Osteoblast (primary cell): ENCODE data around the gene ADI1. TPM values are rescaled to one million over a fixed set of nuclear protein-coding genes. Genes with fewer than 3 reads are reported as not detected.

Experiments used
- DNase-seq: peaks from one replicate; pipeline ENCODE4 v3.0.0; 2011; ENCODE audit warnings: low spot score, mixed read lengths; ENCODE audit not compliant: insufficient read length; ENCODE audit errors: missing footprints
- H2AFZ ChIP-seq: 2 replicates; pipeline ENCODE4 v1.6.0; 2011; ENCODE audit warnings: mild to moderate bottlenecking, low read length
- H3K27ac ChIP-seq: 2 replicates; pipeline ENCODE4 v1.5.1; 2011; ENCODE audit warnings: mild to moderate bottlenecking, low read depth, low read length, moderate library complexity
- H3K27me3 ChIP-seq: 2 replicates; pipeline ENCODE4 v1.6.0; 2012; ENCODE audit warnings: mild to moderate bottlenecking, control low read depth, inconsistent platforms, low read length, moderate library complexity; ENCODE audit not compliant: insufficient read depth
- H3K36me3 ChIP-seq: 2 replicates; pipeline ENCODE4 v1.5.1; 2011; ENCODE audit warnings: mild to moderate bottlenecking, low read length, control low read depth, moderate library complexity; ENCODE audit not compliant: insufficient read depth
- H3K4me1 ChIP-seq: 2 replicates; pipeline ENCODE4 v1.5.1; 2011; ENCODE audit warnings: mild to moderate bottlenecking, low read length, control low read depth, moderate library complexity; ENCODE audit not compliant: insufficient read depth
- H3K4me2 ChIP-seq: 2 replicates; pipeline ENCODE4 v1.6.0; 2011; ENCODE audit warnings: mild to moderate bottlenecking, low read length; ENCODE audit not compliant: insufficient read depth
- H3K4me3 ChIP-seq: fragments of 200-600 bp; sonication (generic); 3 replicates; pipeline ENCODE4 v1.5.1; 2012; ENCODE audit warnings: mild to moderate bottlenecking, low read length, inconsistent platforms; ENCODE audit not compliant: insufficient read depth
- H3K79me2 ChIP-seq: 2 replicates; pipeline ENCODE4 v1.6.0; 2012; ENCODE audit warnings: mild to moderate bottlenecking, low read length, control low read depth, inconsistent platforms; ENCODE audit not compliant: insufficient read depth
- H3K9me3 ChIP-seq: 2 replicates; pipeline ENCODE4 v1.5.1; 2011; ENCODE audit warnings: low read depth, low read length, control low read depth
- H4K20me1 ChIP-seq: 2 replicates; pipeline ENCODE4 v1.6.0; 2012; ENCODE audit warnings: mild to moderate bottlenecking, low read length, control low read depth; ENCODE audit not compliant: insufficient read depth
- CTCF ChIP-seq: IDR thresholded peaks from 2 replicates; pipeline ENCODE4 v1.5.1; 2011; ENCODE audit warnings: mild to moderate bottlenecking, low read depth, low read length, moderate library complexity; ENCODE audit errors: extremely low read depth
- total RNA-seq: library from RNA; depleted of rRNA; stranded (reverse); fragments of >200 nt; gene quantifications from 2 replicates; pipeline ENCODE4 v1.2.3, GENCODE V29; 2012

The ADI1 gene
- 51.3 and 55.4 TPM in 2 replicates for total RNA-seq

- TF ChIP-seq CTCF: no peak
- DNase-seq: peak; percentile 96
- H3K9me3 ChIP-seq: no peaks in the 10 kb centered on the region
- no peaks in the 10 kb centered on the region for H3K27me3 ChIP-seq
- H3K4me3 ChIP-seq: peak within 1 kb of the TSS; percentile 94
- H3K79me2 ChIP-seq: peaks cover 23% of the 10 kb centered on the region
- peak within 1 kb of the TSS; percentile 98 for H3K4me2 ChIP-seq
- peaks cover 4% of the 10 kb centered on the region for H3K36me3 ChIP-seq
- H3K4me1 ChIP-seq: peaks cover 27% of the 10 kb centered on the region
- no peaks in the 10 kb centered on the region for H4K20me1 ChIP-seq
- H2AFZ ChIP-seq: peak within 1 kb of the TSS; percentile 87
- H3K27ac ChIP-seq: peak within 1 kb of the TSS; percentile 81
Observed at GRCh38 chr2:3519255-3520205, at the start of gene ADI1. ADI1 (minus strand) TSS chr2:3519531; CDS start chr2:3519487, 44 bp downstream.

GRCh38 chr2:3566806-3567205 lies 47.5 kb upstream of the ADI1 start:
- Histone ChIP-seq H3K4me2 (no peak overlapping the region), H3K27ac (no peak overlapping the region), H3K4me3 (no peak overlapping the region), H3K27me3 (no peaks in the 10 kb centered on the region), H3K4me1 (no peaks in the 10 kb centered on the region), H3K79me2 (no peaks in the 10 kb centered on the region), H4K20me1 (no peaks in the 10 kb centered on the region), H3K9me3 (no peaks in the 10 kb centered on the region), H2AFZ (no peak overlapping the region), H3K36me3 (no peaks in the 10 kb centered on the region)
- no peak for TF ChIP-seq CTCF
- DNase-seq: no peak

- Histone ChIP-seq H3K9me3 (no peaks in the 10 kb centered on the region), H3K36me3 (no peaks in the 10 kb centered on the region), H3K27ac (no peak overlapping the region), H3K27me3 (no peaks in the 10 kb centered on the region), H3K4me2 (no peak overlapping the region), H3K79me2 (no peaks in the 10 kb centered on the region), H3K4me1 (no peaks in the 10 kb centered on the region), H3K4me3 (no peak overlapping the region), H2AFZ (no peak overlapping the region), H4K20me1 (no peaks in the 10 kb centered on the region)
- DNase-seq: no peak
- no peak for TF ChIP-seq CTCF
Observed at GRCh38 chr2:3565117-3565516, 45.8 kb upstream of the ADI1 start.

- no peaks in the 10 kb centered on the region for H4K20me1 ChIP-seq
- no peak overlapping the region for H3K4me3 ChIP-seq
- H3K27me3 ChIP-seq: no peaks in the 10 kb centered on the region
- peaks cover 6% of the 10 kb centered on the region for H3K4me1 ChIP-seq
- H3K36me3 ChIP-seq: no peaks in the 10 kb centered on the region
- DNase-seq: no peak
- no peak for TF ChIP-seq CTCF
- no peak overlapping the region for H3K4me2 ChIP-seq
- H3K9me3 ChIP-seq: no peaks in the 10 kb centered on the region
- H3K27ac ChIP-seq: no peak overlapping the region
- no peak overlapping the region for H2AFZ ChIP-seq
- H3K79me2 ChIP-seq: no peaks in the 10 kb centered on the region
Observed at GRCh38 chr2:3563521-3563976, 44.2 kb upstream of the ADI1 start.
